B cell (primary cell): ENCODE data around the gene SCRN2. TPM values are rescaled to one million over a fixed set of nuclear protein-coding genes. Genes with fewer than 3 reads are reported as not detected.

Experiments
- ATAC-seq: fragments of 200-7000 bp; cut with Tn5 transposase; one replicate; pipeline ENCODE4 v1.10.0; 2021; ENCODE audit warnings: low read depth, mild to moderate bottlenecking, moderate number of reproducible peaks, moderate library complexity
- CTCF ChIA-PET: fragments of 350-600 bp; sonication (Branson Sonifier 250); formaldehyde crosslinking; loops from one replicate; lab custom pipeline; 2021; ENCODE audit warnings: antibody characterized with exemption, inconsistent platforms; lab: Charles Lee
- POLR2A ChIA-PET: fragments of 350-600 bp; sonication (Branson Sonifier 250); formaldehyde crosslinking; loops from one replicate; lab custom pipeline; 2021; ENCODE audit warnings: antibody characterized with exemption; lab: Charles Lee
- DNase-seq: peaks from one replicate; pipeline ENCODE4 v3.0.0; 2013
- H2AFZ ChIP-seq: 2 replicates; pipeline ENCODE4 v1.6.1; 2012; ENCODE audit warnings: mild to moderate bottlenecking, low read depth, low read length; ENCODE audit not compliant: insufficient read depth, poor library complexity, severe bottlenecking
- H3K27ac ChIP-seq, 2 donors: 1 replicate in 1 of 2; 2 replicates in 1 of 2; pipeline ENCODE4 v1.5.1; 2012 to 2013; ENCODE audit warnings: low read length in 2 of 2, mild to moderate bottlenecking in 2 of 2, moderate library complexity in 1 of 2
- H3K27me3 ChIP-seq, 4 experiments: fragments of 200-600 bp in 1 of 4; sonication (generic) in 1 of 4; replicated peaks in 1 of 4; 1 replicate in 2 of 4; 2 replicates in 2 of 4; pipeline versions ENCODE4 v1.6.1 to v1.7.0; 2013 to 2016; ENCODE audit warnings: low read length in 3 of 4, mild to moderate bottlenecking in 2 of 4, mixed read lengths in 1 of 4, moderate library complexity in 1 of 4; ENCODE audit not compliant: insufficient read depth in 4 of 4, control insufficient read depth in 3 of 4; ENCODE audit errors: control extremely low read depth in 1 of 4
- H3K36me3 ChIP-seq, 2 experiments: replicated peaks in 1 of 2; 1 replicate in 1 of 2; 2 replicates in 1 of 2; pipeline versions ENCODE4 v1.6.1 to v1.7.1; 2013; ENCODE audit warnings: low read length in 1 of 2; ENCODE audit not compliant: insufficient read depth in 2 of 2, control insufficient read depth in 1 of 2; ENCODE audit errors: control extremely low read depth in 1 of 2, extremely low read depth in 1 of 2
- H3K4me1 ChIP-seq, 2 donors: fragments of 200-600 bp in 1 of 2; sonication (generic) in 1 of 2; 1 replicate in 1 of 2; 2 replicates in 1 of 2; pipeline versions ENCODE4 v1.5.1 to v1.6.1; 2013 to 2017; ENCODE audit warnings: low read length in 2 of 2; ENCODE audit not compliant: control insufficient read depth in 2 of 2, insufficient read depth in 2 of 2
- H3K4me2 ChIP-seq: replicated peaks from 2 replicates; pipeline ENCODE3; 2012; ENCODE audit warnings: mild to moderate bottlenecking, low read depth, low read length; ENCODE audit not compliant: poor library complexity, severe bottlenecking
- H3K4me3 ChIP-seq, 5 experiments: fragments of 200-600 bp in 1 of 5; sonication (generic) in 1 of 5; 1 replicate in 3 of 5; 2 replicates in 2 of 5; pipeline versions ENCODE4 v1.5.1 to v1.7.0; 2011 to 2016; ENCODE audit warnings: low read length in 4 of 5, mild to moderate bottlenecking in 4 of 5, low read depth in 2 of 5, control low read depth in 1 of 5, moderate library complexity in 1 of 5; ENCODE audit not compliant: insufficient read depth in 1 of 5; ENCODE audit errors: control extremely low read depth in 1 of 5, extremely low read depth in 1 of 5
- H3K79me2 ChIP-seq: fragments of 200-600 bp; sonication (generic); one replicate; pipeline ENCODE4 v1.6.0; 2016; ENCODE audit warnings: low read length; ENCODE audit not compliant: control insufficient read depth, insufficient read depth
- H3K9ac ChIP-seq: fragments of 200-600 bp; sonication (generic); 2 replicates; pipeline ENCODE4 v1.6.1; 2017; ENCODE audit warnings: mild to moderate bottlenecking, low read length, moderate library complexity
- H3K9me3 ChIP-seq, 3 donors: one replicate each; pipeline versions ENCODE4 v1.6.1 to v1.7.1; 2013; ENCODE audit warnings: low read length in 2 of 3; ENCODE audit not compliant: control insufficient read depth in 2 of 3, insufficient read depth in 1 of 3; ENCODE audit errors: control extremely low read depth in 1 of 3
- H4K20me1 ChIP-seq: 2 replicates; pipeline ENCODE4 v1.6.0; 2012; ENCODE audit warnings: mild to moderate bottlenecking, low read length; ENCODE audit not compliant: insufficient read depth, control insufficient read depth, poor library complexity, severe bottlenecking
- H3K27ac Mint-ChIP-seq: one replicate; pipeline ENCODE4 v1.8.0; 2021; ENCODE audit warnings: mixed read lengths
- H3K27me3 Mint-ChIP-seq: one replicate; pipeline ENCODE4 v1.8.0; 2021; ENCODE audit warnings: mixed read lengths
- H3K4me1 Mint-ChIP-seq: one replicate; pipeline ENCODE4 v1.8.0; 2021; ENCODE audit warnings: mixed read lengths
- H3K4me3 Mint-ChIP-seq: one replicate; pipeline ENCODE4 v1.8.0; 2021; ENCODE audit warnings: mixed read lengths
- H3K9me3 Mint-ChIP-seq: one replicate; pipeline ENCODE4 v1.8.0; 2022; ENCODE audit warnings: mixed read lengths; ENCODE audit not compliant: insufficient read depth
- EZH2 ChIP-seq: IDR thresholded peaks from 2 replicates; pipeline ENCODE4 v1.6.1; 2012; ENCODE audit warnings: borderline replicate concordance, low read depth, mild to moderate bottlenecking, moderate library complexity, low read length; ENCODE audit not compliant: insufficient read depth, poor library complexity, severe bottlenecking
- WGBS: methylation state at CpG from one replicate; pipeline ENCODE4 v1.1.5; 2013; ENCODE audit warnings: missing lambda C conversion rate; ENCODE audit not compliant: insufficient coverage; 5-methylcytosine and 5-hydroxymethylcytosine counted together
- intact Hi-C: fragments of 100-400 bp; cut with micrococcal nuclease; formaldehyde crosslinking; loops from one replicate; pipeline ENCODE4 v1.10.0; 2022
- polyA plus RNA-seq: library from polyadenylated mRNA; depleted of rRNA; stranded (reverse); fragments of >200 nt; gene quantifications from 2 replicates; pipeline ENCODE4 v1.2.3, GENCODE V29; 2012
- total RNA-seq, 2 donors: library from RNA; stranded (reverse); fragments of 120-200 nt in 1 of 2; gene quantifications; 1 replicate in 1 of 2; 2 replicates in 1 of 2; pipeline versions ENCODE4 v1.2.3 to v1.2.4, GENCODE V29; 2013 to 2022
- TF ChIP-seq, protein P1 (sequence below): fragments of 200-600 bp; IDR thresholded peaks from one replicate; pipeline ENCODE4 v1.8.0; 2022; ENCODE audit warnings: antibody characterized with exemption, mild to moderate bottlenecking

The SCRN2 gene
- total and polyA plus RNA-seq, 2 donors (not counting 1 experiment from before 2014, with no cell fraction given) = 47.8 to 71.9 TPM

GRCh38 chr17:47840001-47840741 is 902 bp downstream of the SCRN2 start:
- CTCF ChIA-PET = interaction anchor here (1.0 to 19.9 kb wide), 11 partner anchors 9 to 175 kb away, joined by 3 to 436 read pairs (median 6); partner anchors contain the start of genes CDK5RAP3, LRRC46, MRPL10 and SP2
- Histone ChIP-seq H3K4me2 (peak overlapping the region; percentile 89), H3K4me1 (peaks cover 9 to 18% of the 10 kb centered on the region in 2 donors), H3K27ac (peak overlapping the region in 1 of 2 donors; percentile 75), H2AFZ (peak overlapping the region; percentile 95), H3K79me2 (peaks cover 11% of the 10 kb centered on the region), H3K27me3 (peaks cover 0 to 15% (median 9%) of the 10 kb centered on the region in 4 experiments), H3K36me3 (peaks cover 0 to 15% of the 10 kb centered on the region in 2 experiments), H4K20me1 (no peaks in the 10 kb centered on the region), H3K9ac (peak overlapping the region; percentile 83), H3K4me3 (peak overlapping the region; percentile 5 to 87 (median 79)), H3K9me3 (no peaks in the 10 kb centered on the region)
- peak overlapping the region; percentile 6 for H3K27ac Mint-ChIP-seq
- POLR2A ChIA-PET = interaction anchor here (0.6 to 1.6 kb wide), 4 partner anchors 9 to 225 kb away, joined by 3 to 14 read pairs (median 6); partner anchors contain the start of genes CDK5RAP3, LRRC46 and MRPL10
- no peak for ATAC-seq
- no peaks in the 10 kb centered on the region for H3K9me3 Mint-ChIP-seq
- WGBS = 60% methylated on average over 14 of the region's 17 CpGs
- H3K27me3 Mint-ChIP-seq = peaks cover 12% of the 10 kb centered on the region
- H3K4me3 Mint-ChIP-seq = peak overlapping the region; percentile 97
- intact Hi-C loops = loop anchor here (2.0 kb wide), 3 partner anchors 101 to 185 kb away; partner anchors contain the start of genes CDK5RAP3 and PNPO
- DNase-seq = no peak
- peaks cover 26% of the 10 kb centered on the region for H3K4me1 Mint-ChIP-seq
- no peak for TF ChIP-seq EZH2
- TF ChIP-seq, protein P1, sequence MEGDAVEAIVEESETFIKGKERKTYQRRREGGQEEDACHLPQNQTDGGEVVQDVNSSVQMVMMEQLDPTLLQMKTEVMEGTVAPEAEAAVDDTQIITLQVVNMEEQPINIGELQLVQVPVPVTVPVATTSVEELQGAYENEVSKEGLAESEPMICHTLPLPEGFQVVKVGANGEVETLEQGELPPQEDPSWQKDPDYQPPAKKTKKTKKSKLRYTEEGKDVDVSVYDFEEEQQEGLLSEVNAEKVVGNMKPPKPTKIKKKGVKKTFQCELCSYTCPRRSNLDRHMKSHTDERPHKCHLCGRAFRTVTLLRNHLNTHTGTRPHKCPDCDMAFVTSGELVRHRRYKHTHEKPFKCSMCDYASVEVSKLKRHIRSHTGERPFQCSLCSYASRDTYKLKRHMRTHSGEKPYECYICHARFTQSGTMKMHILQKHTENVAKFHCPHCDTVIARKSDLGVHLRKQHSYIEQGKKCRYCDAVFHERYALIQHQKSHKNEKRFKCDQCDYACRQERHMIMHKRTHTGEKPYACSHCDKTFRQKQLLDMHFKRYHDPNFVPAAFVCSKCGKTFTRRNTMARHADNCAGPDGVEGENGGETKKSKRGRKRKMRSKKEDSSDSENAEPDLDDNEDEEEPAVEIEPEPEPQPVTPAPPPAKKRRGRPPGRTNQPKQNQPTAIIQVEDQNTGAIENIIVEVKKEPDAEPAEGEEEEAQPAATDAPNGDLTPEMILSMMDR = no peak

GRCh38 chr17:47839071-47839470 is 2.0 kb downstream of the SCRN2 start:
- no peaks in the 10 kb centered on the region for H3K9me3 ChIP-seq
- H3K27me3 ChIP-seq = peaks cover 0 to 4% (median 2%) of the 10 kb centered on the region in 4 experiments
- H3K79me2 ChIP-seq = peaks cover 11% of the 10 kb centered on the region
- H4K20me1 ChIP-seq = no peaks in the 10 kb centered on the region
- H3K9ac ChIP-seq = no peak overlapping the region
- POLR2A ChIA-PET = no interaction called here
- H3K4me3 Mint-ChIP-seq = peak overlapping the region; percentile 47
- intact Hi-C loops = no loop called here
- peaks cover 0 to 15% of the 10 kb centered on the region in 2 experiments for H3K36me3 ChIP-seq
- peaks cover 9 to 18% of the 10 kb centered on the region in 2 donors for H3K4me1 ChIP-seq
- H3K27ac Mint-ChIP-seq = no peak overlapping the region
- TF ChIP-seq EZH2 = no peak
- TF ChIP-seq, protein P1 = no peak
- H3K4me3 ChIP-seq = no peak overlapping the region
- H3K27ac ChIP-seq = no peak overlapping the region
- DNase-seq (no peak), ATAC-seq (no peak)
- H3K27me3 Mint-ChIP-seq = peaks cover 3% of the 10 kb centered on the region
- CTCF ChIA-PET = interaction anchor here (19.9 kb wide), 1 partner anchor 50 kb away, joined by 436 read pairs; the partner anchor contains the start of gene SP2
- H3K4me1 Mint-ChIP-seq = peaks cover 26% of the 10 kb centered on the region
- H2AFZ ChIP-seq = no peak overlapping the region
- WGBS = 100% methylated on average over 3 of the region's 5 CpGs
- no peaks in the 10 kb centered on the region for H3K9me3 Mint-ChIP-seq
- H3K4me2 ChIP-seq = no peak overlapping the region
